Natural killer cell (primary cell): Measurements from ENCODE around the gene PCDH1. TPM values are rescaled to one million over a fixed set of nuclear protein-coding genes. Genes with fewer than 3 reads are reported as not detected.

Experiments used
- ATAC-seq, 3 donors: fragments of 150-1000 bp in 2 of 3; fragments of 200-7000 bp in 1 of 3; cut with Tn5 transposase; 1 replicate in 1 of 3; 2 replicates in 2 of 3; pipeline ENCODE4 v1.10.0; 2021; ENCODE audit warnings: mild to moderate bottlenecking in 2 of 3, moderate library complexity in 2 of 3
- DNase-seq, 2 donors: peaks; one replicate each; pipeline versions ENCODE4 v3.0.0 to v3.0.0-alpha.2; 2013 to 2021; ENCODE audit warnings: mixed read lengths in 1 of 2
- H3K27ac ChIP-seq: one replicate; pipeline ENCODE4 v1.5.1; 2013; ENCODE audit warnings: mild to moderate bottlenecking, low read length
- H3K27me3 ChIP-seq: one replicate; pipeline ENCODE4 v1.6.1; 2013; ENCODE audit warnings: low read length; ENCODE audit not compliant: control insufficient read depth, insufficient read depth
- H3K36me3 ChIP-seq: one replicate; pipeline ENCODE4 v1.6.1; 2013; ENCODE audit warnings: low read length; ENCODE audit not compliant: control insufficient read depth, insufficient read depth
- H3K4me1 ChIP-seq: one replicate; pipeline ENCODE4 v1.6.1; 2013; ENCODE audit warnings: low read length; ENCODE audit not compliant: control insufficient read depth, insufficient read depth
- H3K4me3 ChIP-seq: one replicate; pipeline ENCODE4 v1.5.1; 2013; ENCODE audit warnings: low read length
- H3K9me3 ChIP-seq: one replicate; pipeline ENCODE4 v1.6.1; 2013; ENCODE audit warnings: low read length; ENCODE audit not compliant: control insufficient read depth, insufficient read depth
- H3K27ac Mint-ChIP-seq, 2 donors: one replicate each; pipeline ENCODE4 v1.8.0; 2022; ENCODE audit warnings: mild to moderate bottlenecking in 2 of 2, mixed read lengths in 2 of 2, moderate library complexity in 1 of 2
- H3K27me3 Mint-ChIP-seq, 2 donors: one replicate each; pipeline ENCODE4 v1.8.0; 2022; ENCODE audit warnings: low read depth in 2 of 2, mixed read lengths in 2 of 2
- H3K36me3 Mint-ChIP-seq: one replicate; pipeline ENCODE4 v1.8.0; 2022; ENCODE audit warnings: mixed read lengths
- H3K4me1 Mint-ChIP-seq, 2 donors: one replicate each; pipeline ENCODE4 v1.8.0; 2022; ENCODE audit warnings: mixed read lengths in 2 of 2
- H3K4me3 Mint-ChIP-seq: one replicate; pipeline ENCODE4 v1.8.0; 2022; ENCODE audit warnings: mild to moderate bottlenecking, moderate library complexity, mixed read lengths
- H3K9me3 Mint-ChIP-seq, 2 donors: one replicate each; pipeline ENCODE4 v1.8.0; 2022; ENCODE audit warnings: mixed read lengths in 2 of 2
- WGBS: methylation state at CpG from one replicate; pipeline ENCODE4 v1.1.7; 2013; ENCODE audit warnings: missing lambda C conversion rate; ENCODE audit not compliant: insufficient coverage; 5-methylcytosine and 5-hydroxymethylcytosine counted together
- intact Hi-C: fragments of 100-400 bp; cut with micrococcal nuclease; formaldehyde crosslinking; loops from one replicate; pipeline ENCODE4 v1.14.2; 2022
- total RNA-seq, 4 donors: library from RNA; stranded (reverse); fragments of 120-200 nt in 1 of 4; gene quantifications; one replicate each; pipeline versions ENCODE4 v1.2.3 to v1.2.4, GENCODE V29; 2013 to 2022
- TF ChIP-seq, protein P1 (sequence below): fragments of 200-600 bp; IDR thresholded peaks from one replicate; pipeline ENCODE4 v1.8.0; 2022; ENCODE audit warnings: antibody characterized with exemption

PCDH1 gene
- total RNA-seq, 3 donors from 2014 or later (not counting 1 experiment from before 2014, with no cell fraction given): 19.2 to 39.2 (median 32.1) TPM

DNA sequence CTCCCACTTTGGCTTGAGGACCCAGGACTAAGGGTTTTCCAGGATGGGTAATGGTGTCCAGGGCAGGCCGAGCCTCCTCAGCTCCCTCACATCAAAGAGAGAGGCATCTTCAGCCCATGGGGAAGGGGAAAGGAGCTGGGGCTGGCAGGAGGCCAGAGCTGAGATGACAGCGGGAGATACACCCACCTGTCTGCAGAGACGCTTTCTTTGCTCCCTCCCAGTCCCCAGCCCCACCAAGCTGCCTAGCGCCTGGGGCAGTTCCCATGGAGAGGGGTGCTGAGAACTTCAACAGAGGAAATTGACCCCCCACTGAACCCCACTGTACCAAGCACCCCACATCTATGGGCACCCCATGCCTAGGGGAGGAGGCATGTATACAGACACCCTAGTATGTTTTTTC, 10.6 kb downstream of the PCDH1 start:
- 39% methylated on average over 3 of the region's 4 CpGs for WGBS
- TF ChIP-seq, protein P1, sequence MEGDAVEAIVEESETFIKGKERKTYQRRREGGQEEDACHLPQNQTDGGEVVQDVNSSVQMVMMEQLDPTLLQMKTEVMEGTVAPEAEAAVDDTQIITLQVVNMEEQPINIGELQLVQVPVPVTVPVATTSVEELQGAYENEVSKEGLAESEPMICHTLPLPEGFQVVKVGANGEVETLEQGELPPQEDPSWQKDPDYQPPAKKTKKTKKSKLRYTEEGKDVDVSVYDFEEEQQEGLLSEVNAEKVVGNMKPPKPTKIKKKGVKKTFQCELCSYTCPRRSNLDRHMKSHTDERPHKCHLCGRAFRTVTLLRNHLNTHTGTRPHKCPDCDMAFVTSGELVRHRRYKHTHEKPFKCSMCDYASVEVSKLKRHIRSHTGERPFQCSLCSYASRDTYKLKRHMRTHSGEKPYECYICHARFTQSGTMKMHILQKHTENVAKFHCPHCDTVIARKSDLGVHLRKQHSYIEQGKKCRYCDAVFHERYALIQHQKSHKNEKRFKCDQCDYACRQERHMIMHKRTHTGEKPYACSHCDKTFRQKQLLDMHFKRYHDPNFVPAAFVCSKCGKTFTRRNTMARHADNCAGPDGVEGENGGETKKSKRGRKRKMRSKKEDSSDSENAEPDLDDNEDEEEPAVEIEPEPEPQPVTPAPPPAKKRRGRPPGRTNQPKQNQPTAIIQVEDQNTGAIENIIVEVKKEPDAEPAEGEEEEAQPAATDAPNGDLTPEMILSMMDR: no peak
- no peak for DNase-seq

DNA sequence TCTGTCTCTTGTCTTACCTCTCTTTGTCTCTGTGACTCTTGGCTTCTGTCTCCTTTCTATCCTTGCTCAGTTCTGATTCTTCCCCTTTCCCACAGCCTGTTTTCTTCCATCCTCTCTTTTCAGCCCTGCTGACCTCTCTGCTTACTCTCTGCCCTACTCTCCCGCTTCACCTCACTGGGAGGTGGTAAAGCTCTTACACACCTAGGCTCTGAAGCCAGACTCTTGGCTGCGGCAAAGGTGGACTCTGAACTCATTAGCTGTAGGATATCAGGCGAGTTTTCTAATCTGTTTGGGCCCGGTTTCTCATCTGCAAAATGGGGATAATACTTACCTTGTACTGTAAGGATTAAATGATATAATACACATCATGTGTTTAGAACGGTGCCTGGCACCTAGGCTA, 11.1 kb downstream of the PCDH1 start:
- peaks cover 18% of the 10 kb centered on the region in 2 donors for H3K4me1 Mint-ChIP-seq

More for the DNA sequence above, 10.6 kb downstream of the PCDH1 start:
- no peak overlapping the region for H3K4me3 Mint-ChIP-seq
- peaks cover 0 to 8% of the 10 kb centered on the region in 2 donors for H3K27me3 Mint-ChIP-seq
- no peaks in the 10 kb centered on the region for H3K9me3 Mint-ChIP-seq
- no peak for ATAC-seq
- no peak overlapping the region for H3K27ac Mint-ChIP-seq
- Histone ChIP-seq H3K9me3 (no peaks in the 10 kb centered on the region), H3K36me3 (no peaks in the 10 kb centered on the region), H3K4me1 (no peaks in the 10 kb centered on the region), H3K4me3 (no peak overlapping the region), H3K27me3 (no peaks in the 10 kb centered on the region), H3K27ac (no peak overlapping the region)
- peaks cover 23% of the 10 kb centered on the region in 2 donors for H3K4me1 Mint-ChIP-seq
- H3K36me3 Mint-ChIP-seq: peaks cover 10% of the 10 kb centered on the region
- intact Hi-C loops: no loop called here

DNA sequence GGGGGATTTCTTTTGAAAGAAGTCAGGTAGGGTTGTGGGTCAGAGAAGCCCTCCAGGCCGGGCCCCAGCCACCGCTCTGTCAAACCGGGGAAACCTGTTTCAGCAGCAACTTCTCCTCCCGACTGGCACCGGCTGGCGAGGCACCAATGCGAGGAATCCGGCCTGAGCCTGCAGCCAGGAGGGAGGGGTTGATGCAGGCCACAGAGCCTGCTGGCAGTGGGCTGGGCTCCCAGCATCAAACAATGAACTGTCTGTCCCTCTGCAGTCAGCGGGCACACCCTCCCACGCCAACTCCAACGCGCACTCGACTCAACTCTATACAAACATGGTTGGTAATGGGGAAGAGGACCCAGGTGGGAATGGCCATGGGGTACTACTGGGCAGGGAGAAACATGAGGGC, 12.1 kb downstream of the PCDH1 start:
- TF ChIP-seq, protein P1: no peak
- no peak overlapping the region for H3K4me3 Mint-ChIP-seq
- H3K4me1 ChIP-seq: no peaks in the 10 kb centered on the region
- H3K27ac Mint-ChIP-seq: no peak overlapping the region
- 92% methylated on average over 13 of the region's 13 CpGs for WGBS
- peaks cover 0 to 10% of the 10 kb centered on the region in 2 donors for H3K27me3 Mint-ChIP-seq
- no peak for DNase-seq
- intact Hi-C loops: no loop called here
- no peak for ATAC-seq
- H3K9me3 Mint-ChIP-seq: no peaks in the 10 kb centered on the region
- H3K36me3 ChIP-seq: no peaks in the 10 kb centered on the region
- no peak overlapping the region for H3K4me3 ChIP-seq
- H3K9me3 ChIP-seq: no peaks in the 10 kb centered on the region
- H3K4me1 Mint-ChIP-seq: peaks cover 8 to 14% of the 10 kb centered on the region in 2 donors
- peaks cover 10% of the 10 kb centered on the region for H3K36me3 Mint-ChIP-seq
- no peaks in the 10 kb centered on the region for H3K27me3 ChIP-seq
- H3K27ac ChIP-seq: no peak overlapping the region

More for the DNA sequence above, 11.1 kb downstream of the PCDH1 start:
- H3K27me3 ChIP-seq: no peaks in the 10 kb centered on the region
- no peaks in the 10 kb centered on the region for H3K36me3 ChIP-seq
- Mint-ChIP-seq H3K36me3 (peaks cover 10% of the 10 kb centered on the region), H3K27ac (no peak overlapping the region), H3K27me3 (peaks cover 0 to 8% of the 10 kb centered on the region in 2 donors), H3K9me3 (no peaks in the 10 kb centered on the region), H3K4me3 (no peak overlapping the region)
- intact Hi-C loops: no loop called here
- H3K9me3 ChIP-seq: no peaks in the 10 kb centered on the region
- H3K27ac ChIP-seq: no peak overlapping the region
- DNase-seq: no peak
- ATAC-seq: no peak
- TF ChIP-seq, protein P1: no peak
- no peak overlapping the region for H3K4me3 ChIP-seq
- no peaks in the 10 kb centered on the region for H3K4me1 ChIP-seq
- 88% methylated on average over 2 of the region's 5 CpGs for WGBS

DNA sequence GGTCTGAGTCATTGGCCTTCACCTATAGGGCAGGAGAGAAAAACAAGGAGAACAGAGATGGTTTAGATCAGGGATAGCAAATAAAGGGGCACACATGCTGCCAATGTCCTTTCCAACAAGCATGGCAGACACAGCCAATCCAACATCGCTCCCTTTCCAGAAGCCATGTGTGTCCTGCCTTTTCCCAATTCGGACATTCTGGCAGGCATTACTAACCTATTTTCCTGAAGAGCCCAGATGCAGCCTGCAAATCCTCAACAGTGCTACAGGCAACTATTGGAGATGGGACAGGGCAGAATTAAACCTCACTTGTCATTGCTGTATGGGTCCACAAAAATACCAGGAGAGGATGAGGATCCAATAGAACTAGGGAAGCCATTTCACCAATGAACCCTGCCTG, 12.8 kb downstream of the PCDH1 start:
- peaks cover 0 to 4% of the 10 kb centered on the region in 2 donors for H3K27me3 Mint-ChIP-seq
- Histone ChIP-seq H3K4me3 (no peak overlapping the region), H3K27me3 (no peaks in the 10 kb centered on the region), H3K36me3 (no peaks in the 10 kb centered on the region), H3K27ac (no peak overlapping the region), H3K4me1 (no peaks in the 10 kb centered on the region), H3K9me3 (no peaks in the 10 kb centered on the region)
- peaks cover under 1 to 7% of the 10 kb centered on the region in 2 donors for H3K4me1 Mint-ChIP-seq
- intact Hi-C loops: no loop called here
- peaks cover 10% of the 10 kb centered on the region for H3K36me3 Mint-ChIP-seq
- no peak overlapping the region for H3K4me3 Mint-ChIP-seq
- TF ChIP-seq, protein P1: no peak
- no peak for ATAC-seq
- 97% methylated on average over 2 of the region's 2 CpGs for WGBS
- DNase-seq: no peak
- no peaks in the 10 kb centered on the region for H3K9me3 Mint-ChIP-seq
- no peak overlapping the region for H3K27ac Mint-ChIP-seq
